Stimulated activated CD4-positive, alpha-beta T cell treated with anti-CD3 and anti-CD28 coated beads, Interleukin-4, amount 100 ng/mL, for 24 hours (primary cell): ENCODE results near the gene ANKLE2.

Experiments used
- DNase-seq: peaks from one replicate; pipeline ENCODE4 v3.0.0-alpha.2; 2020

The ANKLE2 gene

GRCh38 chr12:132741620-132742019, 20.0 kb downstream of the ANKLE2 start:
- DNase-seq = no peak

- DNase-seq = no peak
These were observed 21.0 kb downstream of the ANKLE2 start for GRCh38 chr12:132740652-132741051.

GRCh38 chr12:132740313-132740646, 21.4 kb downstream of the ANKLE2 start:
- DNase-seq = no peak

- DNase-seq = no peak
These were observed 21.9 kb downstream of the ANKLE2 start for GRCh38 chr12:132739600-132740312.

GRCh38 chr12:132736913-132737312, 24.7 kb downstream of the ANKLE2 start:
- DNase-seq = no peak

GRCh38 chr12:132736378-132736777, 25.3 kb downstream of the ANKLE2 start:
- no peak for DNase-seq

- DNase-seq = no peak
These were observed 26.1 kb downstream of the ANKLE2 start for GRCh38 chr12:132735496-132735895.

- DNase-seq = no peak
These were observed 27.4 kb downstream of the ANKLE2 start for GRCh38 chr12:132734206-132734605.

- no peak for DNase-seq
These were observed 30.1 kb downstream of the ANKLE2 start for GRCh38 chr12:132731574-132731973.

GRCh38 chr12:132730353-132730752, 31.3 kb downstream of the ANKLE2 start:
- DNase-seq = no peak

GRCh38 chr12:132729541-132730320, 31.9 kb downstream of the ANKLE2 start:
- no peak for DNase-seq

GRCh38 chr12:132728502-132728901, 33.1 kb downstream of the ANKLE2 start:
- DNase-seq = no peak

GRCh38 chr12:132727091-132727794, 34.4 kb downstream of the ANKLE2 start:
- DNase-seq = no peak

- no peak for DNase-seq
These were observed 35.2 kb downstream of the ANKLE2 start for GRCh38 chr12:132726386-132726785.

GRCh38 chr12:132724506-132725241, 37.0 kb downstream of the ANKLE2 start:
- DNase-seq = no peak

GRCh38 chr12:132723764-132724140, 37.9 kb downstream of the ANKLE2 start:
- DNase-seq = no peak

- DNase-seq = no peak
These were observed 38.4 kb downstream of the ANKLE2 start for GRCh38 chr12:132723015-132723763.

- DNase-seq = no peak
These were observed 40.9 kb downstream of the ANKLE2 start for GRCh38 chr12:132720606-132721345.

- no peak for DNase-seq
These were observed 41.7 kb downstream of the ANKLE2 start for GRCh38 chr12:132719954-132720324.

- DNase-seq = no peak
These were observed 42.3 kb downstream of the ANKLE2 start for GRCh38 chr12:132719141-132719953.

GRCh38 chr12:132718644-132719043, 43.0 kb downstream of the ANKLE2 start:
- DNase-seq = no peak
